H9 (cell line): ENCODE measurements around the gene SMAP1. TPM values are rescaled to one million over a fixed set of nuclear protein-coding genes. Genes with fewer than 3 reads are reported as not detected.

ENCODE experiments used
- DNase-seq: peaks from one replicate; pipeline ENCODE4 v3.0.0-alpha.2; 2017
- H2AFZ ChIP-seq: one replicate; pipeline ENCODE4 v1.6.1; 2013; ENCODE audit warnings: mild to moderate bottlenecking, low read length, control low read depth, moderate library complexity
- H2AK5ac ChIP-seq: 2 replicates; pipeline ENCODE4 v1.6.1; 2013; ENCODE audit warnings: low read length, control low read depth, mixed read lengths; ENCODE audit not compliant: insufficient read length
- H2BK120ac ChIP-seq: one replicate; pipeline ENCODE4 v1.6.1; 2013; ENCODE audit warnings: low read depth, mild to moderate bottlenecking, low read length, control low read depth, inconsistent platforms; ENCODE audit not compliant: poor library complexity, severe bottlenecking
- H2BK12ac ChIP-seq: 2 replicates; pipeline ENCODE4 v1.6.1; 2013; ENCODE audit warnings: low read length, control low read depth, mixed read lengths, low read depth; ENCODE audit not compliant: insufficient read length
- H2BK15ac ChIP-seq: 2 replicates; pipeline ENCODE4 v1.6.1; 2013; ENCODE audit warnings: low read depth, low read length, control low read depth
- H2BK20ac ChIP-seq: one replicate; pipeline ENCODE4 v1.6.1; 2013; ENCODE audit warnings: low read depth, mild to moderate bottlenecking, low read length, control low read depth, inconsistent platforms; ENCODE audit not compliant: poor library complexity, severe bottlenecking
- H2BK5ac ChIP-seq: 2 replicates; pipeline ENCODE4 v1.6.1; 2013; ENCODE audit warnings: low read length, control low read depth, mixed read lengths; ENCODE audit not compliant: insufficient read length
- H3K14ac ChIP-seq: 2 replicates; pipeline ENCODE4 v1.6.1; 2013; ENCODE audit warnings: low read length, control low read depth; ENCODE audit not compliant: insufficient read depth
- H3K18ac ChIP-seq: 2 replicates; pipeline ENCODE4 v1.6.1; 2013; ENCODE audit warnings: low read depth, mild to moderate bottlenecking, mixed read lengths, low read length, control low read depth; ENCODE audit not compliant: insufficient read length
- H3K23ac ChIP-seq: 2 replicates; pipeline ENCODE4 v1.6.1; 2013; ENCODE audit warnings: low read length, control low read depth, mixed read lengths, low read depth; ENCODE audit not compliant: insufficient read length
- H3K23me2 ChIP-seq: 2 replicates; pipeline ENCODE4 v1.6.1; 2013; ENCODE audit warnings: low read depth, mild to moderate bottlenecking, mixed read lengths, low read length, control low read depth; ENCODE audit not compliant: insufficient read length, poor library complexity, severe bottlenecking
- H3K27ac ChIP-seq: 2 replicates; pipeline ENCODE4 v1.5.1; 2013; ENCODE audit warnings: low read length, control low read depth, mixed read lengths, low read depth; ENCODE audit not compliant: insufficient read length
- H3K27me3 ChIP-seq: 2 replicates; pipeline ENCODE4 v1.6.1; 2013; ENCODE audit warnings: low read length, control low read depth, inconsistent platforms; ENCODE audit not compliant: insufficient read depth
- H3K4ac ChIP-seq: 2 replicates; pipeline ENCODE4 v1.6.1; 2013; ENCODE audit warnings: low read depth, mild to moderate bottlenecking, control low read depth, inconsistent platforms, low read length, moderate library complexity
- H3K4me1 ChIP-seq: 2 replicates; pipeline ENCODE4 v1.6.1; 2013; ENCODE audit warnings: low read length, control low read depth, inconsistent platforms; ENCODE audit not compliant: insufficient read depth
- H3K4me2 ChIP-seq: 2 replicates; pipeline ENCODE4 v1.6.1; 2013; ENCODE audit warnings: low read length, control low read depth, mixed read lengths; ENCODE audit not compliant: insufficient read length, insufficient read depth
- H3K56ac ChIP-seq: 2 replicates; pipeline ENCODE4 v1.6.1; 2013; ENCODE audit warnings: low read depth, mild to moderate bottlenecking, mixed read lengths, low read length, control low read depth; ENCODE audit not compliant: insufficient read length
- H3K79me1 ChIP-seq: 2 replicates; pipeline ENCODE4 v1.6.1; 2013; ENCODE audit warnings: low read depth, mild to moderate bottlenecking, moderate library complexity, low read length, control low read depth, inconsistent platforms; ENCODE audit not compliant: insufficient read depth, poor library complexity, severe bottlenecking
- H3K79me2 ChIP-seq: 2 replicates; pipeline ENCODE4 v1.6.1; 2013; ENCODE audit warnings: low read length, control low read depth, inconsistent platforms; ENCODE audit not compliant: insufficient read depth
- H3K9ac ChIP-seq: 2 replicates; pipeline ENCODE4 v1.6.1; 2013; ENCODE audit warnings: low read length, control low read depth, mixed read lengths; ENCODE audit not compliant: insufficient read length; ENCODE audit errors: extremely low read depth
- H3K9me3 ChIP-seq: one replicate; pipeline ENCODE4 v1.6.1; 2013; ENCODE audit warnings: low read depth, low read length, inconsistent platforms; ENCODE audit not compliant: control insufficient read depth
- H3T11ph ChIP-seq: one replicate; pipeline ENCODE4 v1.6.1; 2013; ENCODE audit warnings: mild to moderate bottlenecking, low read length, control low read depth, inconsistent platforms
- H4K20me1 ChIP-seq: one replicate; pipeline ENCODE4 v1.6.1; 2013; ENCODE audit not compliant: control insufficient read depth, insufficient read length, insufficient read depth
- H4K5ac ChIP-seq: 2 replicates; pipeline ENCODE4 v1.6.1; 2013; ENCODE audit warnings: low read depth, mild to moderate bottlenecking, mixed read lengths, low read length, control low read depth; ENCODE audit not compliant: insufficient read length
- H4K8ac ChIP-seq: replicated peaks from 2 replicates; pipeline ENCODE4 v1.6.1; 2013; ENCODE audit warnings: low read length, control low read depth, mixed read lengths, low read depth; ENCODE audit not compliant: insufficient read length
- H4K91ac ChIP-seq: 2 replicates; pipeline ENCODE4 v1.6.1; 2013; ENCODE audit warnings: low read depth, mild to moderate bottlenecking, moderate library complexity, mixed read lengths, low read length, control low read depth; ENCODE audit not compliant: insufficient read length
- H3K27ac Mint-ChIP-seq, 3 experiments: 2 replicates in 2 of 3; 3 replicates in 1 of 3; pipeline ENCODE4 v1.8.0; 2020 to 2021; ENCODE audit warnings: mixed read lengths in 3 of 3, mild to moderate bottlenecking in 1 of 3, moderate library complexity in 1 of 3
- H3K27me3 Mint-ChIP-seq: 2 replicates; pipeline ENCODE4 v1.8.0; 2021; ENCODE audit warnings: low read depth, mild to moderate bottlenecking, moderate library complexity, mixed read lengths
- H3K36me3 Mint-ChIP-seq, 3 experiments: 2 replicates in 2 of 3; 3 replicates in 1 of 3; pipeline ENCODE4 v1.8.0; 2020 to 2021; ENCODE audit warnings: low read depth in 3 of 3, mixed read lengths in 3 of 3; ENCODE audit not compliant: insufficient read depth in 1 of 3
- H3K4me1 Mint-ChIP-seq, 2 experiments: 2 replicates each; pipeline ENCODE4 v1.8.0; 2020; ENCODE audit warnings: mixed read lengths in 2 of 2
- H3K4me3 Mint-ChIP-seq, 2 experiments: 2 replicates in 1 of 2; 3 replicates in 1 of 2; pipeline ENCODE4 v1.8.0; 2020 to 2021; ENCODE audit warnings: mild to moderate bottlenecking in 2 of 2, mixed read lengths in 2 of 2, moderate library complexity in 1 of 2
- H3K9me3 Mint-ChIP-seq, 2 experiments: 2 replicates in 1 of 2; 3 replicates in 1 of 2; pipeline ENCODE4 v1.8.0; 2020; ENCODE audit warnings: mild to moderate bottlenecking in 2 of 2, mixed read lengths in 2 of 2, moderate library complexity in 1 of 2
- CTCF ChIP-seq: fragments of 200-600 bp; sonication (generic); conservative IDR thresholded peaks from 3 replicates; pipeline ENCODE4 v1.8.0; 2021; ENCODE audit warnings: antibody characterized with exemption, mild to moderate bottlenecking
- WGBS: extraction: QIAGEN DNeasy Blood & Tissue Kit; methylation state at CpG from one replicate; pipeline ENCODE4 v1.1.7; 2013; ENCODE audit warnings: missing lambda C conversion rate, low lambda C conversion rate, mixed read lengths; ENCODE audit not compliant: insufficient read length; ENCODE audit errors: extremely low coverage; 5-methylcytosine and 5-hydroxymethylcytosine counted together
- total RNA-seq: library from RNA; stranded (reverse); gene quantifications from 2 replicates; pipeline ENCODE4 v1.2.1, GENCODE V29; 2021

SMAP1 gene
- total RNA-seq, 1 experiment from 2014 or later = 29.3 TPM

- H3K27me3 Mint-ChIP-seq = no peaks in the 10 kb centered on the region
- peaks cover 3 to 15% (median 7%) of the 10 kb centered on the region in 3 experiments for H3K36me3 Mint-ChIP-seq
- Histone ChIP-seq H3K23me2 (no peaks in the 10 kb centered on the region), H2AFZ (no peak overlapping the region), H4K91ac (no peak overlapping the region), H2BK5ac (no peak overlapping the region), H3K4me1 (no peaks in the 10 kb centered on the region), H3K14ac (no peak overlapping the region), H2AK5ac (no peak overlapping the region), H2BK20ac (no peak overlapping the region), H3K4me2 (no peak overlapping the region), H3K79me1 (no peaks in the 10 kb centered on the region), H2BK120ac (no peak overlapping the region), H3K79me2 (no peaks in the 10 kb centered on the region), H3K56ac (no peak overlapping the region), H2BK15ac (no peak overlapping the region), H4K8ac (no peak overlapping the region), H3K23ac (no peak overlapping the region), H2BK12ac (no peak overlapping the region), H3K18ac (no peak overlapping the region), H4K5ac (no peak overlapping the region), H3K9ac (no peak overlapping the region), H3K9me3 (peaks cover 16% of the 10 kb centered on the region), H3K27me3 (no peaks in the 10 kb centered on the region), H4K20me1 (no peaks in the 10 kb centered on the region), H3T11ph (no peak overlapping the region), H3K27ac (no peak overlapping the region), H3K4ac (no peak overlapping the region)
- no peak for TF ChIP-seq CTCF
- no peak overlapping the region for H3K4me3 Mint-ChIP-seq
- peaks cover 19 to 22% of the 10 kb centered on the region in 2 experiments for H3K4me1 Mint-ChIP-seq
- H3K27ac Mint-ChIP-seq = no peak overlapping the region
- no CpG with 5 or more reads among the region's 1 CpG for WGBS
- H3K9me3 Mint-ChIP-seq = peaks cover 3 to 5% of the 10 kb centered on the region in 2 experiments
- DNase-seq = no peak
These were observed 176.6 kb downstream of the SMAP1 start for GRCh38 chr6:70844301-70844700.
